Heart right ventricle (tissue), 16 donors: ENCODE measurements around the gene AP1M1. TPM values are rescaled to one million over a fixed set of nuclear protein-coding genes. Genes with fewer than 3 reads are reported as not detected.
"Not testable (repeated sequence)": the region's sequence is repeated elsewhere in the genome, so short reads cannot be mapped to it uniquely, and the experiment has no call there.

ENCODE experiments used
- ATAC-seq, 8 donors: fragments of 200-7000 bp; cut with Tn5 transposase; one replicate each; pipeline ENCODE4 v1.9.1; 2020; ENCODE audit warnings: mild to moderate bottlenecking in 8 of 8, moderate library complexity in 8 of 8, moderate number of reproducible peaks in 1 of 8
- DNase-seq, 2 donors: peaks; one replicate each; pipeline ENCODE4 v3.0.0-alpha.2; 2020
- H3K27ac ChIP-seq, 10 donors: fragments of 200-600 bp; sonication (generic) in 2 of 10; one replicate each; pipeline versions ENCODE4 v1.5.0 to v1.8.0; 2020 to 2022; ENCODE audit warnings: mild to moderate bottlenecking in 3 of 10
- H3K27me3 ChIP-seq, 7 donors: fragments of 200-600 bp; one replicate each; pipeline ENCODE4 v1.8.0; 2021 to 2022; ENCODE audit warnings: mild to moderate bottlenecking in 2 of 7
- H3K36me3 ChIP-seq, 9 donors: fragments of 200-600 bp; sonication (generic) in 1 of 9; one replicate each; pipeline versions ENCODE4 v1.5.0 to v1.8.0; 2020 to 2022; ENCODE audit warnings: mild to moderate bottlenecking in 2 of 9
- H3K4me1 ChIP-seq, 9 donors: fragments of 200-600 bp; sonication (generic) in 1 of 9; one replicate each; pipeline versions ENCODE4 v1.5.0 to v1.8.0; 2020 to 2022; ENCODE audit warnings: mild to moderate bottlenecking in 4 of 9
- H3K4me3 ChIP-seq, 10 donors: fragments of 200-600 bp; sonication (generic) in 2 of 10; one replicate each; pipeline versions ENCODE4 v1.5.0 to v1.8.0; 2020 to 2022; ENCODE audit warnings: mild to moderate bottlenecking in 7 of 10, moderate library complexity in 2 of 10
- H3K9me3 ChIP-seq, 11 donors: fragments of 200-600 bp in 10 of 11; sonication (generic) in 2 of 11; one replicate each; pipeline versions ENCODE4 v1.5.0 to v1.8.0; 2013 to 2022; ENCODE audit warnings: mild to moderate bottlenecking in 2 of 11, control low read depth in 1 of 11, moderate library complexity in 1 of 11
- CTCF ChIP-seq, 9 donors: fragments of 200-600 bp; sonication (generic) in 2 of 9; IDR thresholded peaks; one replicate each; pipeline versions ENCODE4 v1.5.0 to v1.8.0; 2021 to 2022; ENCODE audit warnings: antibody characterized with exemption in 9 of 9, mild to moderate bottlenecking in 5 of 9, moderate library complexity in 1 of 9
- WGBS, 2 donors: extraction: QIAGEN DNeasy Blood & Tissue Kit; methylation state at CpG; one replicate each; pipeline ENCODE4 v1.1.7; 2013; ENCODE audit warnings: inconsistent platforms in 1 of 2; 5-methylcytosine and 5-hydroxymethylcytosine counted together
- intact Hi-C, 10 donors: fragments of 100-400 bp; cut with DNase I; formaldehyde crosslinking; loops; one replicate each; pipeline versions ENCODE4 v1.11.1 to v1.14.2; 2022
- polyA plus RNA-seq, 2 donors: library from polyadenylated mRNA; stranded (reverse); fragments of 200-250 nt; gene quantifications; one replicate each; pipeline ENCODE4 v1.2.3, GENCODE V29; 2013
- total RNA-seq, 10 donors: library from RNA; stranded (reverse); fragmentation: NEBNext Ultra II Directional in 3 of 10; extraction: Animal tissue kit (Norgen Biotek cat#: 25700) in 3 of 10; gene quantifications; one replicate each; pipeline versions ENCODE4 v1.2.1 to v1.2.4, GENCODE V29; 2021 to 2023
- donor health status: Arrhythmogenic right ventricular cardiomyopathy.
- donor health status: ischemic (EF 13 %, LVEDD 7.1; RV severe dilation, severe dysfunction).
- donor health status: healthy with polysubstance abuse.
- donor health status: DM: no; HTN: yes; CAD: no.
- donor health status: DM: no; HTN: no; CAD: no.
- donor health status: ischemic (EF 25% LVEDD 6.9; RV normal size, moderate dysfunction).
- donor health status: ischemic (EF 25% LVEDD 5.7; RV mildly dilated, moderate dysfunction).
- donor health status: healthy.
- donor health status: DM: yes; HTN: yes; CAD: no.
- donor health status: Ischemic cardiomyopathy.
- donor health status: ischemic (EF 35%, LVEDD 5.7; RV mildly dilated, moderate dysfunction).
- donor health status: nonischemic (EF 11% LVEDD 7.7; RV severe dilation, severe dysfunction).
- donor health status: DM: yes; HTN: yes; CAD: no.
- donor health status: PGD.
- donor health status: ischemic (EF 29% LVEDD 5.4; RV normal size, mild dysfunction).
- donor health status: nonischemic (EF 23%, LVEDD 6.1; RV moderate dilation, normal function).

The AP1M1 gene
- total and polyA plus RNA-seq, 12 donors = 25.5 to 79.0 (median 47.0) TPM

GRCh38 chr19:16280306-16280705 is 82.6 kb downstream of the AP1M1 start:
- Histone ChIP-seq H3K27ac (peak overlapping the region in 3 of 10 donors; percentile 35 to 99 (median 98)), H3K27me3 (no peaks in the 10 kb centered on the region), H3K4me1 (peaks cover 6 to 60% (median 33%) of the 10 kb centered on the region in 9 donors), H3K36me3 (no peaks in the 10 kb centered on the region), H3K4me3 (no peak overlapping the region), H3K9me3 (no peaks in the 10 kb centered on the region)
- WGBS, 2 donors = 87 to 94% methylated on average over 4 of the region's 4 CpGs
- no peak for TF ChIP-seq CTCF (IDR thresholded peaks at IDR 0.05)
- no peak for ATAC-seq
- DNase-seq = no peak
- intact Hi-C loops = loop anchor here in 3 of 10 donors (5.0 kb wide), 2 partner anchors 33 to 42 kb away; partner anchors contain the start of gene KLF2 (in 1 of the 3)

DNA sequence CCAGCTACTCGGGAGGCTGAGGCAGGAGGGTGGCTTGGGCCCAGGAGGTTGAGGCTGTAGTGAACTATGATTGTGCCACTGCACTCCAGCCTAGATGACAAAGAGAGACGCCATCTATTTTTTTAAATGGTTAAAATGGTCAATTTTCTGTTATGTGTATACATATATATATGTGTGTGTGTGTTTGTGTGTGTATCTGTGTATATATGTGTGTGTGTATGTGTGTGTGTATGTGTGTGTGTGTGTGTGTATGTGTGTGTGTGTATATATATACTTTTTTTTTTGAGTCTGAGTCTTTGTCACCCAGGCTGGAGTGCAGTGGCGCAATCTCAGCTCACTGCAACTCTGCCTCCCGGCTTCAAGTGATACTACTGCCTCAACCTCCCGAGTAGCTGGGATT is 84.0 kb downstream of the AP1M1 start:
- TF ChIP-seq CTCF (IDR thresholded peaks at IDR 0.05) = no peak
- H3K4me1 ChIP-seq = peaks cover 13 to 75% (median 47%) of the 10 kb centered on the region in 9 donors

DNA sequence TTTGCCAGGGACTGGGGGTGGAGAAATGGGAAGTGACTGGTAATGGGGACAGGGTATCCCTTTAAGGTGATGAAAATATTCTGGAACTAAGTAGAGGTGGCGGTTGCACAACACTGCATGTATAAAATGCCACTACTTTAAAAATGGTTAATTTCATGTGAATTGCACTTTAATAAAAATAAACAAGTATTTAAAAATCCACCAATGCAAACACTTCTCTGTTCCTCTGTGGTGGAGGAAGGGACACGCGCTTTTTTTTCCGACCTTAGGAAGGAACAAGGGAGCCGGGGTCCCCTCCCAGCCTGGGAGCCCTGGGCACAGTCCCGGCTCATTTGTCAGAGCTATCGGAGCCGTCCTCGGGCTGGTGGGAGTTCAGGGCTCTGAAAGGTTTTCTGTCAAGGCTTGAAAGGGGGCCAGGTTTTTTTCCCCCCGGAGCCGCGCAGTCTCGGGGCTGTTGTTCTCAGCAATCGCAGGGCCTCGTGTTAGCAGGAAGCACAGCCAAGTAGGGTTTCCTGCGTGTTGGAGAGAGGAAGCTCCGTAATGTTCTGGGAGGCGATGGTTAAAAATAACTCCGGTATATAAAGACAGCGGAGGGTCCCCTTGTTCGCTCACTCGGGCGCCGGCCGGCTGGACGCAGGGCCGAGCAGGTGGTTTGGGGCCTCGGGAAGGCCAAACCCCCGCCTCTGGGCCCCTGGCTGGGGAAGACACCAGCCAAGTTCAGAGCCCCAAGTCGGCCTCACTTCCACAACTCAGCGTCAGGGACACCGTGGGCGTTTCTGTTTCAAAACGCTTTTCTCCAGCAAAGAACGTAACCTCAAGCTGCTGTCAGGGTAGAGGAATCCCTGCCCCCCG is 85.7 kb downstream of the AP1M1 start:
- Histone ChIP-seq H3K9me3 (peaks cover 0 to under 1% (median 0%) of the 10 kb centered on the region in 11 donors), H3K4me1 (peaks cover 13 to 89% (median 57%) of the 10 kb centered on the region in 9 donors), H3K27me3 (no peaks in the 10 kb centered on the region), H3K36me3 (no peaks in the 10 kb centered on the region), H3K4me3 (peak overlapping the region in 8 of 10 donors; percentile 19 to 49 (median 38)), H3K27ac (peak overlapping the region; percentile 91 to 99 (median 98))
- DNase-seq (peak; percentile 81 to 94), ATAC-seq (peak; percentile 88 to 94 (median 92))
- intact Hi-C loops = loop anchor here in 5 of 10 donors (1.0 to 5.0 kb wide), 6 partner anchors 25 to 41 kb away; partner anchors contain the start of gene KLF2 (in 2 of the 5)
- 1 to 3% methylated on average over 36 of the region's 36 CpGs for WGBS, 2 donors
- TF ChIP-seq CTCF (IDR thresholded peaks at IDR 0.05) = no peak

More for the DNA sequence above, 84.0 kb downstream of the AP1M1 start:
- intact Hi-C loops = loop anchor here in 3 of 10 donors (2.0 to 5.0 kb wide), 3 partner anchors 23 to 41 kb away; partner anchors contain the start of gene KLF2 (in 1 of the 3)
- ATAC-seq (no peak), DNase-seq (no peak)
- 95 to 97% methylated on average over 5 of the region's 5 CpGs for WGBS, 2 donors
- peak overlapping the region in 7 of 10 donors; percentile 94 to 99 (median 99) for H3K27ac ChIP-seq
- H3K27me3 ChIP-seq = no peaks in the 10 kb centered on the region
- no peaks in the 10 kb centered on the region for H3K9me3 ChIP-seq
- no peaks in the 10 kb centered on the region for H3K36me3 ChIP-seq
- H3K4me3 ChIP-seq = no peak overlapping the region

DNA sequence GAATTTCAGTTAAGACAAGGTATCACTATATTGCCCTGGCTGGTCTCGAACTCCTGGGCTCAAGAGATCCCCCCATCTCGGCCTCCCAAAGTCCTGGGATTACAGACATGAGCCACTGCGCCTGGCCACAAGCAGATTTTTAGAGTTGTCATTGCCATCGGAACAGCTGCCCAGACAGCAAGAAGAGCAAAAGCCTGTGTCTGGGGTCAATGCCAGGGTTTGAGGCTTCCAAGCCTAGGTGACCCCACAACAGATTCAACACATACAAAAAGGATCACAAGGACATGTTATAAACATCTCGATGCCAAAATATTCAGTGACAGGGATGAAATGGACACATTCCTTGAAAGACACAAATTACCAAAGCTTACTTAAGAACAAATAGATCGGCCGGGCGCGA is 86.8 kb downstream of the AP1M1 start:
- Histone ChIP-seq H3K4me3 (peak overlapping the region in 3 of 10 donors; percentile 25 to 49 (median 41)), H3K9me3 (peaks cover 0 to 5% (median 0%) of the 10 kb centered on the region in 11 donors)
- WGBS, 2 donors = 92 to 94% methylated on average over 9 of the region's 9 CpGs

GRCh38 chr19:16285079-16285478 is 87.4 kb downstream of the AP1M1 start:
- Histone ChIP-seq H3K4me1 (peaks cover 13 to 85% (median 59%) of the 10 kb centered on the region in 9 donors), H3K27ac (peak overlapping the region; percentile 91 to 99 (median 98))
- H3K36me3 ChIP-seq, ATAC-seq, H3K27me3 ChIP-seq, DNase-seq, H3K9me3 ChIP-seq, H3K4me3 ChIP-seq: not testable (repeated sequence)
- intact Hi-C loops = loop anchor here in 4 of 10 donors (2.0 to 5.0 kb wide), 2 partner anchors 32 to 37 kb away; partner anchors contain the start of gene KLF2 (in 3 of the 4)
- 73 to 83% methylated on average over 3 of the region's 3 CpGs for WGBS, 2 donors

More for the DNA sequence above, 86.8 kb downstream of the AP1M1 start:
- no peak for TF ChIP-seq CTCF (IDR thresholded peaks at IDR 0.05)
- intact Hi-C loops = loop anchor here in 4 of 10 donors (2.0 to 5.0 kb wide), 3 partner anchors 32 to 38 kb away; partner anchors contain the start of gene KLF2 (in 1 of the 4)
- no peaks in the 10 kb centered on the region for H3K36me3 ChIP-seq
- no peak for DNase-seq
- H3K27me3 ChIP-seq = no peaks in the 10 kb centered on the region
- peak overlapping the region; percentile 91 to 99 (median 98) for H3K27ac ChIP-seq
- no peak for ATAC-seq
- H3K4me1 ChIP-seq = peaks cover 13 to 85% (median 57%) of the 10 kb centered on the region in 9 donors
